Measurements from ENCODE around the gene CD40LG. TPM values are rescaled to one million over a fixed set of nuclear protein-coding genes. Genes with fewer than 3 reads are reported as not detected.
A peak's percentile ranks its signal among the peaks of the same experiment; 100 is the strongest.

Gene CD40LG
- total and polyA plus RNA-seq, 8 donors: 0.11 to 0.92 (median 0.39) TPM

GRCh38 chrX:136659174-136659573, 11.2 kb downstream of the CD40LG start:
- H3K9me3 ChIP-seq: no peaks in the 10 kb centered on the region
- H3K36me3 ChIP-seq: no peaks in the 10 kb centered on the region
- intact Hi-C loops (cut with DNase I): no loop called here
- ATAC-seq: no peak
- DNase-seq: no peak
- H3K27ac ChIP-seq: no peak overlapping the region
- no peaks in the 10 kb centered on the region for H3K4me1 ChIP-seq
- H3K27me3 ChIP-seq: no peaks in the 10 kb centered on the region
- H3K4me3 ChIP-seq: no peak overlapping the region
- TF ChIP-seq, protein P1, sequence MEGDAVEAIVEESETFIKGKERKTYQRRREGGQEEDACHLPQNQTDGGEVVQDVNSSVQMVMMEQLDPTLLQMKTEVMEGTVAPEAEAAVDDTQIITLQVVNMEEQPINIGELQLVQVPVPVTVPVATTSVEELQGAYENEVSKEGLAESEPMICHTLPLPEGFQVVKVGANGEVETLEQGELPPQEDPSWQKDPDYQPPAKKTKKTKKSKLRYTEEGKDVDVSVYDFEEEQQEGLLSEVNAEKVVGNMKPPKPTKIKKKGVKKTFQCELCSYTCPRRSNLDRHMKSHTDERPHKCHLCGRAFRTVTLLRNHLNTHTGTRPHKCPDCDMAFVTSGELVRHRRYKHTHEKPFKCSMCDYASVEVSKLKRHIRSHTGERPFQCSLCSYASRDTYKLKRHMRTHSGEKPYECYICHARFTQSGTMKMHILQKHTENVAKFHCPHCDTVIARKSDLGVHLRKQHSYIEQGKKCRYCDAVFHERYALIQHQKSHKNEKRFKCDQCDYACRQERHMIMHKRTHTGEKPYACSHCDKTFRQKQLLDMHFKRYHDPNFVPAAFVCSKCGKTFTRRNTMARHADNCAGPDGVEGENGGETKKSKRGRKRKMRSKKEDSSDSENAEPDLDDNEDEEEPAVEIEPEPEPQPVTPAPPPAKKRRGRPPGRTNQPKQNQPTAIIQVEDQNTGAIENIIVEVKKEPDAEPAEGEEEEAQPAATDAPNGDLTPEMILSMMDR (IDR thresholded peaks at IDR 0.05): no peak

DNA sequence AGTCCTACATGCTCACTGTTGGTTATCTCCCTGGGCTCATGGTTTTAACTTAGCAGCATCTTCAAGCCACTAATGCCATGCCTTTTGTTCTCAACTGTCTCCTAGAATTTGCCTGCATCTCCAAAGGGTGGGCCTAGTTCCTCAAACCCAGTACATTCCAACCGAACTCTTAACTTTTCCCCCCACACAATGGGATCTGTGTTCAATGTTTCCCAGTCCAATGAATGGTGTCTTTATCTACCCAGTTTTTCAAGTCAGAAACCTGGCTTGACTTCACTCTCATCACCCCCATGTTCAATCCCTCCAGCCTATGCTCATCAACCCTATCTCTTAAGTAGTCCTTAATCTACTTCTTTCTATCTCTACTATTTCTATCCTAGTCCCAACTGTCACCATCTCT, 12.9 kb downstream of the CD40LG start:
- no peak for ATAC-seq
- intact Hi-C loops (cut with DNase I): no loop called here
- TF ChIP-seq, protein P1 (IDR thresholded peaks at IDR 0.05): no peak
- Histone ChIP-seq H3K27me3 (no peaks in the 10 kb centered on the region), H3K36me3 (no peaks in the 10 kb centered on the region), H3K4me1 (no peaks in the 10 kb centered on the region), H3K4me3 (no peak overlapping the region), H3K27ac (no peak overlapping the region), H3K9me3 (no peaks in the 10 kb centered on the region)
- DNase-seq: no peak

GRCh38 chrX:136662104-136662503, 14.1 kb downstream of the CD40LG start:
- Histone ChIP-seq H3K27me3 (no peaks in the 10 kb centered on the region), H3K4me3 (no peak overlapping the region), H3K36me3 (no peaks in the 10 kb centered on the region), H3K27ac (no peak overlapping the region), H3K9me3 (no peaks in the 10 kb centered on the region), H3K4me1 (no peaks in the 10 kb centered on the region)
- DNase-seq (no peak), ATAC-seq (no peak)
- intact Hi-C loops (cut with DNase I): no loop called here
- TF ChIP-seq, protein P1 (IDR thresholded peaks at IDR 0.05): no peak

DNA sequence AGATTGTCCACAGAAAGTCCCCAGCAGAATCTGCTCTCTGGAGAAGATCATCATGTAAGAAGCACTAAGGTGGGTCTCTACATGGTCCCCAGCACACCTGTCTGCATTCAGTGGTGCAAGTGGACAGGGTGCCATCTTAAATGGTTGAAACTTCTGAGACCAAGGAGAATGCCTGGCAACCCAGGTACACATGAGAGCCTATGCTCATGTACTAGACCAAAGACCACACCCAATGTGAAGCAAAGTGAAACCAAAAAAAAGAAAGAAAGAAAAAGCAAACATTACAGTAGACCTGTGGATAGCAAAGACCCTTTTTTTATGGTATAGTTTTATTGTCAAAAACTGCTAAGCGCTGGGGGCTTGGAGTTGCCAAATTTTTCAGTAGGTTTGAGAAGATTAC, 15.0 kb downstream of the CD40LG start:
- H3K4me1 ChIP-seq: no peaks in the 10 kb centered on the region
- H3K27ac ChIP-seq: no peak overlapping the region
- H3K27me3 ChIP-seq: no peaks in the 10 kb centered on the region
- ATAC-seq: no peak
- H3K9me3 ChIP-seq: no peaks in the 10 kb centered on the region
- H3K4me3 ChIP-seq: no peak overlapping the region
- TF ChIP-seq, protein P1 (IDR thresholded peaks at IDR 0.05): no peak
- DNase-seq: no peak
- peaks cover 0 to 8% of the 10 kb centered on the region in 2 donors for H3K36me3 ChIP-seq
- intact Hi-C loops (cut with DNase I): no loop called here

- Histone ChIP-seq H3K27me3 (no peaks in the 10 kb centered on the region), H3K36me3 (peaks cover 0 to 27% of the 10 kb centered on the region in 2 donors), H3K27ac (peak overlapping the region in 1 of 2 donors; percentile 45), H3K9me3 (no peaks in the 10 kb centered on the region), H3K4me1 (no peaks in the 10 kb centered on the region), H3K4me3 (no peak overlapping the region)
- intact Hi-C loops (cut with DNase I): no loop called here
- TF ChIP-seq, protein P1 (IDR thresholded peaks at IDR 0.05): no peak
- DNase-seq (no peak), ATAC-seq (no peak)
Measured at GRCh38 chrX:136665258-136665900, 17.4 kb downstream of the CD40LG start.

Measured in left lung (tissue), 10 donors.